PC-3 (cell line): ENCODE data around the gene ADAM19. TPM values are rescaled to one million over a fixed set of nuclear protein-coding genes. Genes with fewer than 3 reads are reported as not detected.

ENCODE experiments used
- ATAC-seq: fragments of 200-7000 bp; cut with Tn5 transposase; 2 replicates; pipeline ENCODE4 v1.9.1; 2020; ENCODE audit warnings: mild to moderate bottlenecking, moderate library complexity
- BruUV-seq: library from RNA; stranded (reverse); fragments of 400-500 nt; replicated peaks from 2 replicates; lab custom pipeline; 2021; lab: Mats Ljungman, UMichigan
- CTCF ChIA-PET: fragments of 300-600 bp; sonication (Branson Sonifier 250); formaldehyde crosslinking; loops from one replicate; lab custom pipeline; 2022; ENCODE audit warnings: antibody characterized with exemption; lab: Charles Lee
- POLR2A ChIA-PET: fragments of 300-600 bp; sonication (Branson Sonifier 250); formaldehyde crosslinking; loops from one replicate; lab custom pipeline; 2022; ENCODE audit warnings: antibody characterized with exemption; ENCODE audit not compliant: unreplicated experiment; lab: Charles Lee
- DNase-seq: peaks from one replicate; pipeline ENCODE4 v3.0.0-alpha.2; 2015
- H2AFZ ChIP-seq: fragments of 300-600 bp; sonication (generic); 2 replicates; pipeline ENCODE4 v1.6.0; 2016; ENCODE audit warnings: antibody characterized with exemption, low read length
- H3F3A ChIP-seq: fragments of 300-600 bp; sonication (generic); one replicate; pipeline ENCODE4 v1.6.0; 2017; ENCODE audit warnings: antibody characterized with exemption, low read length, control low read depth, mild to moderate bottlenecking; ENCODE audit not compliant: unreplicated experiment
- H3K27ac ChIP-seq: fragments of 300-600 bp; sonication (generic); 2 replicates; pipeline ENCODE4 v1.5.1; 2016; ENCODE audit warnings: mild to moderate bottlenecking, low read length
- H3K27me3 ChIP-seq: fragments of 300-600 bp; sonication (generic); 2 replicates; pipeline ENCODE4 v1.6.1; 2016; ENCODE audit warnings: low read length, mixed read lengths
- H3K36me3 ChIP-seq: fragments of 300-600 bp; sonication (generic); 2 replicates; pipeline ENCODE4 v1.6.1; 2016; ENCODE audit warnings: low read depth, mixed run types, low read length, mixed read lengths
- H3K4me1 ChIP-seq: fragments of 300-600 bp; sonication (generic); 2 replicates; pipeline ENCODE4 v1.5.1; 2016; ENCODE audit warnings: low read length; ENCODE audit not compliant: insufficient read depth
- H3K4me2 ChIP-seq: fragments of 300-600 bp; sonication (generic); 2 replicates; pipeline ENCODE4 v1.6.0; 2016; ENCODE audit warnings: low read length
- H3K4me3 ChIP-seq: fragments of 300-600 bp; sonication (generic); 2 replicates; pipeline ENCODE4 v1.5.1; 2016; ENCODE audit warnings: mild to moderate bottlenecking, low read length, mixed read lengths
- H3K79me2 ChIP-seq: fragments of 300-600 bp; sonication (generic); 2 replicates; pipeline ENCODE4 v1.6.1; 2017; ENCODE audit warnings: low read length, mixed read lengths
- H3K9ac ChIP-seq: fragments of 300-600 bp; sonication (generic); 2 replicates; pipeline ENCODE4 v1.6.0; 2016; ENCODE audit warnings: mild to moderate bottlenecking, low read length
- H3K9me2 ChIP-seq: fragments of 300-600 bp; sonication (generic); replicated peaks from 2 replicates; pipeline ENCODE4 v1.6.1; 2016; ENCODE audit warnings: mixed run types, low read length, mixed read lengths
- H3K9me3 ChIP-seq: fragments of 300-600 bp; sonication (generic); 2 replicates; pipeline ENCODE4 v1.6.1; 2016; ENCODE audit warnings: low read length, mixed read lengths
- H4K20me1 ChIP-seq: fragments of 300-600 bp; sonication (generic); 2 replicates; pipeline ENCODE4 v1.6.1; 2016; ENCODE audit warnings: low read length, mixed read lengths
- CTCF ChIP-seq: fragments of 300-600 bp; sonication (generic); conservative IDR thresholded peaks from 2 replicates; pipeline ENCODE4 v1.5.1; 2017; ENCODE audit warnings: antibody characterized with exemption, low read depth, mild to moderate bottlenecking, low read length
- EZH2 ChIP-seq: fragments of 300-600 bp; sonication (generic); IDR thresholded peaks from one replicate; pipeline ENCODE4 v1.6.1; 2017; ENCODE audit warnings: antibody characterized with exemption, mild to moderate bottlenecking, low read length; ENCODE audit not compliant: unreplicated experiment
- EZH2phosphoT487 ChIP-seq: fragments of 300-600 bp; sonication (generic); IDR thresholded peaks from 2 replicates; pipeline ENCODE4 v1.6.1; 2018; ENCODE audit warnings: mild to moderate bottlenecking, antibody characterized with exemption, low read length, borderline replicate concordance
- intact Hi-C: fragments of 100-400 bp; cut with micrococcal nuclease; formaldehyde crosslinking; loops from 2 replicates; pipeline ENCODE4 v1.9.0; 2023
- total RNA-seq: library from RNA; depleted of rRNA; stranded (reverse); fragments of >200 nt; gene quantifications from 2 replicates; pipeline ENCODE4 v1.2.3, GENCODE V29; 2014

Gene ADAM19
- total RNA-seq, 1 experiment from 2014 or later: 115 TPM

GRCh38 chr5:157593052-157593757 lies 17.6 kb upstream of the ADAM19 start:
- Histone ChIP-seq H3K9me2 (no peaks in the 10 kb centered on the region), H3K27ac (no peak overlapping the region), H3K4me2 (no peak overlapping the region), H3F3A (no peaks in the 10 kb centered on the region), H3K79me2 (no peaks in the 10 kb centered on the region), H4K20me1 (no peaks in the 10 kb centered on the region), H3K36me3 (no peaks in the 10 kb centered on the region), H3K9ac (no peak overlapping the region), H3K27me3 (no peaks in the 10 kb centered on the region), H3K4me3 (no peak overlapping the region), H2AFZ (peak overlapping the region; percentile 52; the same call in 1 of the 2 replicates), H3K9me3 (no peaks in the 10 kb centered on the region), H3K4me1 (peaks cover 12% of the 10 kb centered on the region)
- intact Hi-C loops: no loop called here
- ChIA-PET CTCF (interaction anchor here (0.5 to 0.6 kb wide), 2 partner anchors 81 to 153 kb away, joined by 5 to 8 read pairs; no protein-coding TSS in a partner anchor), POLR2A (no interaction called here)
- ATAC-seq (no peak), DNase-seq (no peak)
- TF ChIP-seq CTCF: no peak
- no peak for TF ChIP-seq EZH2phosphoT487
- no peak for TF ChIP-seq EZH2
- no TSS peak for BruUV-seq

GRCh38 chr5:157592594-157592993 lies 17.0 kb upstream of the ADAM19 start:
- peak; percentile 22; the same call in 1 of the 2 replicates for ATAC-seq
- Histone ChIP-seq H3K9ac (no peak overlapping the region), H3K36me3 (no peaks in the 10 kb centered on the region), H3K9me3 (no peaks in the 10 kb centered on the region), H2AFZ (peak overlapping the region; percentile 52), H3K79me2 (no peaks in the 10 kb centered on the region), H3K9me2 (no peaks in the 10 kb centered on the region), H3K27me3 (no peaks in the 10 kb centered on the region), H3K4me2 (no peak overlapping the region), H3K4me3 (no peak overlapping the region), H4K20me1 (no peaks in the 10 kb centered on the region), H3K27ac (no peak overlapping the region), H3F3A (no peaks in the 10 kb centered on the region), H3K4me1 (peaks cover 7% of the 10 kb centered on the region)
- no peak for TF ChIP-seq EZH2phosphoT487
- TF ChIP-seq CTCF: no peak
- TF ChIP-seq EZH2: no peak
- intact Hi-C loops: no loop called here
- ChIA-PET POLR2A (no interaction called here), CTCF (interaction anchor here (0.5 to 0.6 kb wide), 2 partner anchors 81 to 153 kb away, joined by 5 to 8 read pairs; no protein-coding TSS in a partner anchor)
- DNase-seq: no peak
- no TSS peak for BruUV-seq

- no TSS peak for BruUV-seq
- Histone ChIP-seq H3K9me2 (no peaks in the 10 kb centered on the region), H4K20me1 (no peaks in the 10 kb centered on the region), H3K27ac (no peak overlapping the region), H3K9ac (no peak overlapping the region), H3K9me3 (no peaks in the 10 kb centered on the region), H3K4me1 (peaks cover 7% of the 10 kb centered on the region), H3K27me3 (no peaks in the 10 kb centered on the region), H3K36me3 (no peaks in the 10 kb centered on the region), H3K4me3 (no peak overlapping the region), H3K79me2 (no peaks in the 10 kb centered on the region), H2AFZ (no peak overlapping the region), H3F3A (no peaks in the 10 kb centered on the region), H3K4me2 (no peak overlapping the region)
- ATAC-seq: no peak
- DNase-seq: no peak
- intact Hi-C loops: no loop called here
- ChIA-PET POLR2A (interaction anchor here (0.6 kb wide), 1 partner anchor 55 kb away, joined by 8 read pairs; no protein-coding TSS in a partner anchor), CTCF (interaction anchor here (0.6 kb wide), 1 partner anchor 118 kb away, joined by 5 read pairs; no protein-coding TSS in a partner anchor)
- no peak for TF ChIP-seq EZH2
- no peak for TF ChIP-seq CTCF
- no peak for TF ChIP-seq EZH2phosphoT487
Measured at GRCh38 chr5:157590478-157590877, 14.9 kb upstream of the ADAM19 start.
